HCT116 (cell line): ENCODE results near the gene EIF3B.

Experiments
- CTCF ChIP-seq, 3 experiments: fragments of 200-600 bp in 1 of 3; sonication (generic) in 1 of 3; IDR thresholded peaks in 2 of 3; conservative IDR thresholded peaks in 1 of 3; 2 replicates each; pipeline ENCODE4 v1.5.1; 2012 to 2017; ENCODE audit warnings: low read depth in 2 of 3, low read length in 2 of 3, antibody characterized with exemption in 1 of 3, borderline replicate concordance in 1 of 3, control low read depth in 1 of 3, mild to moderate bottlenecking in 1 of 3, mixed read lengths in 1 of 3, mixed run types in 1 of 3, moderate library complexity in 1 of 3; ENCODE audit not compliant: insufficient read depth in 1 of 3
- EGR1 ChIP-seq: IDR thresholded peaks from 2 replicates; pipeline ENCODE4 v1.6.1; 2012; ENCODE audit warnings: low read depth
- EZH2 ChIP-seq: fragments of 200-600 bp; sonication (generic); IDR thresholded peaks from 2 replicates; pipeline ENCODE4 v1.6.1; 2017; ENCODE audit warnings: antibody characterized with exemption, mixed run types
- EZH2phosphoT487 ChIP-seq: fragments of 200-600 bp; IDR thresholded peaks from 2 replicates; pipeline ENCODE4 v1.6.1; 2018; ENCODE audit warnings: antibody characterized with exemption, borderline replicate concordance
- FOSL1 ChIP-seq: IDR thresholded peaks from 2 replicates; pipeline ENCODE4 v1.6.1; 2012; ENCODE audit warnings: low read depth
- MAX ChIP-seq: IDR thresholded peaks from 2 replicates; pipeline ENCODE4 v1.6.1; 2012
- POLR2A ChIP-seq: IDR thresholded peaks from 2 replicates; pipeline ENCODE4 v1.7.0; 2011; ENCODE audit warnings: borderline replicate concordance; ENCODE audit not compliant: insufficient read depth, insufficient read length; ENCODE audit errors: extremely low read depth
- REST ChIP-seq: IDR thresholded peaks from 2 replicates; pipeline ENCODE4 v1.6.1; 2012; ENCODE audit warnings: low read depth
- TCF7L2 ChIP-seq: IDR thresholded peaks from 2 replicates; pipeline ENCODE4 v1.7.0; 2011; ENCODE audit warnings: borderline replicate concordance, inconsistent platforms; ENCODE audit not compliant: insufficient read depth, insufficient read length; ENCODE audit errors: extremely low read depth
- YY1 ChIP-seq: IDR thresholded peaks from 2 replicates; pipeline ENCODE4 v1.6.1; 2011; ENCODE audit warnings: low read length, low read depth, moderate library complexity, mild to moderate bottlenecking; ENCODE audit not compliant: insufficient replicate concordance; ENCODE audit errors: extremely low read depth

GRCh38 chr7:2411049-2411448 lies 56.4 kb downstream of the EIF3B start:
- TF ChIP-seq YY1 (no peak), EZH2 (no peak), REST (no peak), TCF7L2 (no peak), CTCF (IDR thresholded peaks at IDR 0.05 in 2 of 3, conservative IDR thresholded peaks at IDR 0.05 in 1 of 3; ENCODE audit: borderline replicate concordance in 1 of 3, insufficient read depth in 1 of 3, low read depth in 2 of 3, low read length in 2 of 3) (no peak), MAX (no peak), POLR2A (no peak), EGR1 (no peak), EZH2phosphoT487 (no peak), FOSL1 (no peak)
